Measurements from ENCODE around the gene PTK7. TPM values are rescaled to one million over a fixed set of nuclear protein-coding genes. Genes with fewer than 3 reads are reported as not detected.

PTK7 gene
- total RNA-seq, 1 donor: 190 TPM

DNA sequence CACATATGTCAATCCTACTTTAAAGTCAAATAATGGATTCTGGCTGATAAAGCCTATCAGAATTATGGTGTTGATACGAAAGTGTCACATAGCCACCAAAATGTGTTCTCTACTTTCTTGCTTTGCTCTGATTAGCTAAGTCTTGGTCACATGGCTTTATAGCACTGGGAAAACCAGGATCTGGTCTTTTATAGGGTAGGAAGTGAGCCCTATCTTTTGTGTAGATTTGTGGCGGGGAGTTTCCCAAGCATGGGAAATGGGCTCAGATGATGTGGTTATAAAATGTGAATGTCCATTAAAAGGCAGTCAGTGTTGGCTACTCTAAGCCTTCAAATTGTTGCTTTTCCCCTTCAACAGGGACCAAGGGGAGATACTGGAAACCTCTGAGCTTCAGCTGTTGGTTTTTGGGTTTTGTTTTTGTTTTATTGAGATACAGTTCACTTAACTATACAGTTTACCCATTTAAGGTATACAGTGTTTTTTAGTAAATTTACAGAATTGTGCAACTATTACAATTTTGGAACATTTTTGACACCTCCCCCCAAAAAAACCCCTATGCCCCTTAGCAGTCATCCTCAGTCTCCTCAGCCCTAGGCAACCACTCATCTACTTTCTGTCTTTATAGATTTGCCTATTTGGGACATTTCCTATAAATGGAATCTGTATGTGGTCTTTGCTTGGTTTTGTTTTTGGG lies 42.5 kb upstream of the PTK7 start:
- Histone ChIP-seq H3K79me2 (ENCODE audit: insufficient read depth, low read length) (no peaks in the 10 kb centered on the region), H2AFZ (ENCODE audit: low read length) (no peak overlapping the region), H4K20me1 (ENCODE audit: insufficient read depth, low read length) (peaks cover 2% of the 10 kb centered on the region), H3K4me2 (ENCODE audit: insufficient read depth, low read length) (no peak overlapping the region), H3K36me3 (ENCODE audit: insufficient read depth, low read length) (peaks cover 69% of the 10 kb centered on the region), H3K4me3 (ENCODE audit: insufficient read depth, low read length) (no peak overlapping the region), H3K27ac (ENCODE audit: low read depth, low read length) (no peak overlapping the region), H3K4me1 (ENCODE audit: insufficient read depth, low read length) (no peaks in the 10 kb centered on the region), H3K9me3 (ENCODE audit: low read depth, low read length) (no peaks in the 10 kb centered on the region), H3K27me3 (ENCODE audit: insufficient read depth, low read length) (no peaks in the 10 kb centered on the region)
- peak; percentile 39 for DNase-seq (ENCODE audit: insufficient read length, low spot score, missing footprints)
- TF ChIP-seq, protein P1, sequence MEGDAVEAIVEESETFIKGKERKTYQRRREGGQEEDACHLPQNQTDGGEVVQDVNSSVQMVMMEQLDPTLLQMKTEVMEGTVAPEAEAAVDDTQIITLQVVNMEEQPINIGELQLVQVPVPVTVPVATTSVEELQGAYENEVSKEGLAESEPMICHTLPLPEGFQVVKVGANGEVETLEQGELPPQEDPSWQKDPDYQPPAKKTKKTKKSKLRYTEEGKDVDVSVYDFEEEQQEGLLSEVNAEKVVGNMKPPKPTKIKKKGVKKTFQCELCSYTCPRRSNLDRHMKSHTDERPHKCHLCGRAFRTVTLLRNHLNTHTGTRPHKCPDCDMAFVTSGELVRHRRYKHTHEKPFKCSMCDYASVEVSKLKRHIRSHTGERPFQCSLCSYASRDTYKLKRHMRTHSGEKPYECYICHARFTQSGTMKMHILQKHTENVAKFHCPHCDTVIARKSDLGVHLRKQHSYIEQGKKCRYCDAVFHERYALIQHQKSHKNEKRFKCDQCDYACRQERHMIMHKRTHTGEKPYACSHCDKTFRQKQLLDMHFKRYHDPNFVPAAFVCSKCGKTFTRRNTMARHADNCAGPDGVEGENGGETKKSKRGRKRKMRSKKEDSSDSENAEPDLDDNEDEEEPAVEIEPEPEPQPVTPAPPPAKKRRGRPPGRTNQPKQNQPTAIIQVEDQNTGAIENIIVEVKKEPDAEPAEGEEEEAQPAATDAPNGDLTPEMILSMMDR (IDR thresholded peaks at IDR 0.05; ENCODE audit: extremely low read depth, low read depth, low read length): no peak

DNA sequence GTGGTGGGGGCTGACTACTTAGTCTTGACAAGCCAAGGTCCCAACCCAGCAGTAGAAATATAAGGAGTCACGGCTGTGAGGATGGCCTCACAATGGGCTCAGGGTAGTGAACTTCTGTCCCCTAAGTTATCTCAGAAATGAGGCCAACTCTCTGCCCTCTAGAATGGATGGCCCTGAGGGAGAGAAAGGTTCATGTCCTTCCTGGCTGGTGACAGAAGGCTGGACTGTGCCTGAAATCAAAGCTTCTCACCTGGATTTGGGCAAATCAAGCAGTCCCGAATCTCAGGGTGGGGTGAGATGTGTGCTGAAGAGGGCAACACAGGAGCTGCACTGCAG lies 42.0 kb upstream of the PTK7 start:
- peak; percentile 72 for DNase-seq (ENCODE audit: insufficient read length, low spot score, missing footprints)
- no peaks in the 10 kb centered on the region for H3K9me3 ChIP-seq (ENCODE audit: low read depth, low read length)
- no peak overlapping the region for H3K4me3 ChIP-seq (ENCODE audit: insufficient read depth, low read length)
- H3K36me3 ChIP-seq (ENCODE audit: insufficient read depth, low read length): peaks cover 68% of the 10 kb centered on the region
- no peak overlapping the region for H3K4me2 ChIP-seq (ENCODE audit: insufficient read depth, low read length)
- no peak overlapping the region for H3K27ac ChIP-seq (ENCODE audit: low read depth, low read length)
- no peaks in the 10 kb centered on the region for H3K4me1 ChIP-seq (ENCODE audit: insufficient read depth, low read length)
- H3K27me3 ChIP-seq (ENCODE audit: insufficient read depth, low read length): no peaks in the 10 kb centered on the region
- H3K79me2 ChIP-seq (ENCODE audit: insufficient read depth, low read length): no peaks in the 10 kb centered on the region
- peaks cover 2% of the 10 kb centered on the region for H4K20me1 ChIP-seq (ENCODE audit: insufficient read depth, low read length)
- no peak overlapping the region for H2AFZ ChIP-seq (ENCODE audit: low read length)
- TF ChIP-seq, protein P1 (IDR thresholded peaks at IDR 0.05; ENCODE audit: extremely low read depth, low read depth, low read length): no peak

DNA sequence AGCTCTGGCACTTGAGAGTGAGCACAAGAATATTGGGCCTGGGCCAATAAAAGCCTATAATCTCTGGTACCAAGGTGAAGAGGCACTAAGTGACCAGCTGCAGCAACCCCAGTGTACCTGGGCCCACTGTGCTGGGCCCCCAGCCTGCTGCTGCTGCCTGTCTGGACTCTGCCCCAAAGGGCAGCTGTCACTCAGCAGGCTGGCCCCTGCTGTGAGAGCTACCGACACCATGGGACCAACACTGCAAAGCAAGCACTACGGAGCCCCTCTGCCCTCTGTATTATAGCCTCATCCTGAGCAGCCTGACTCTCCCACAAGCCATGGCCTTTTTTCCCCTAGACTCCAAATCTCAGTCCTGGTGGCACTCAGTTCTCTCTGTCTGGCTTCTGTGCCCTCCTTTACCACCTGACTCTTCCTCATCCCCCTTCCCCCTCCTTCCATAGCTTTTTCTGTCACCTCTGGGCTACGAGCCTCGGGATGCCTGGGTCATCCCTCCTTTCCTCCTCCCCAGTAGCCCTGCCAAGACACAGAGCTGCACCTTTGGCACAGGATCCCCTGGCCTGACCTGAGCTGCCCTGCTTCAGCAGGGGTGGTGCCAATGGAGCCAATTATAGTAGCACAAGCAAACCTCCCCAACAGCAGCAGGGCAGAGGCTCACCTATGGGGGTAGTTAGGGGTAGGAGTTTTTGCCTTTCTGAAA lies 40.5 kb upstream of the PTK7 start:
- peak; percentile 54 for DNase-seq (ENCODE audit: insufficient read length, low spot score, missing footprints)
- Histone ChIP-seq H3K27ac (ENCODE audit: low read depth, low read length) (no peak overlapping the region), H2AFZ (ENCODE audit: low read length) (no peak overlapping the region), H3K4me3 (ENCODE audit: insufficient read depth, low read length) (no peak overlapping the region), H3K79me2 (ENCODE audit: insufficient read depth, low read length) (no peaks in the 10 kb centered on the region), H4K20me1 (ENCODE audit: insufficient read depth, low read length) (no peaks in the 10 kb centered on the region), H3K4me2 (ENCODE audit: insufficient read depth, low read length) (no peak overlapping the region), H3K27me3 (ENCODE audit: insufficient read depth, low read length) (no peaks in the 10 kb centered on the region), H3K36me3 (ENCODE audit: insufficient read depth, low read length) (peaks cover 68% of the 10 kb centered on the region), H3K4me1 (ENCODE audit: insufficient read depth, low read length) (no peaks in the 10 kb centered on the region), H3K9me3 (ENCODE audit: low read depth, low read length) (no peaks in the 10 kb centered on the region)
- TF ChIP-seq, protein P1 (IDR thresholded peaks at IDR 0.05; ENCODE audit: extremely low read depth, low read depth, low read length): no peak

DNA sequence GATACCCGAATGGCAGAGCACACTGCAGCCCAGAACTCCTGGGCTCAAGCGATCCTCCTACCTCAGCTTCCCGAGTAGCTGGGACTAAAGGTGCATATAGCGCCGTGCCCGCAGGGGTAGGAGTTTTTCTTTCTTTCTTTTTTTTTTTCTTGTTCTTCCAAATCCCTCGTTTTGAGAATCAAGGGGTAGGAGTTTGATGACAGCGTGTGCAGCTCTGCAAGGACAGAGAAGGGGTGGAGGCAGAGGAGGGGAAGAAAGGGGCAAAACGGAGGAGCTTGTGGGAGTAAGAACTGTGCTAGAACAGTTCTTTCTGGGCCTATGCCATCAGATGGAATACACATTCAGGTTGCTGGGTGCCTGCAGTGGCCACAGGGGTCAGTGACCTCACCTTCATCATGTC lies 39.4 kb upstream of the PTK7 start:
- H3K27ac ChIP-seq (ENCODE audit: low read depth, low read length): no peak overlapping the region
- DNase-seq (ENCODE audit: insufficient read length, low spot score, missing footprints): no peak
- no peak overlapping the region for H3K4me3 ChIP-seq (ENCODE audit: insufficient read depth, low read length)
- no peak overlapping the region for H2AFZ ChIP-seq (ENCODE audit: low read length)
- H3K9me3 ChIP-seq (ENCODE audit: low read depth, low read length): no peaks in the 10 kb centered on the region
- no peaks in the 10 kb centered on the region for H3K27me3 ChIP-seq (ENCODE audit: insufficient read depth, low read length)
- H3K36me3 ChIP-seq (ENCODE audit: insufficient read depth, low read length): peaks cover 71% of the 10 kb centered on the region
- H3K4me2 ChIP-seq (ENCODE audit: insufficient read depth, low read length): no peak overlapping the region
- TF ChIP-seq, protein P1 (IDR thresholded peaks at IDR 0.05; ENCODE audit: extremely low read depth, low read depth, low read length): no peak
- H3K79me2 ChIP-seq (ENCODE audit: insufficient read depth, low read length): no peaks in the 10 kb centered on the region
- H3K4me1 ChIP-seq (ENCODE audit: insufficient read depth, low read length): no peaks in the 10 kb centered on the region
- no peaks in the 10 kb centered on the region for H4K20me1 ChIP-seq (ENCODE audit: insufficient read depth, low read length)

Measured in osteoblast (primary cell).